PC-3 (cell line): Measurements from ENCODE around the gene PRMT3.

Source experiments
- EZH2 ChIP-seq: fragments of 300-600 bp; sonication (generic); IDR thresholded peaks from one replicate; pipeline ENCODE4 v1.6.1; 2017; ENCODE audit warnings: antibody characterized with exemption, mild to moderate bottlenecking, low read length; ENCODE audit not compliant: unreplicated experiment
- TF ChIP-seq, protein P1 (sequence below): fragments of 300-600 bp; sonication (generic); conservative IDR thresholded peaks from 2 replicates; pipeline ENCODE4 v1.5.1; 2017; ENCODE audit warnings: antibody characterized with exemption, low read depth, mild to moderate bottlenecking, low read length

DNA sequence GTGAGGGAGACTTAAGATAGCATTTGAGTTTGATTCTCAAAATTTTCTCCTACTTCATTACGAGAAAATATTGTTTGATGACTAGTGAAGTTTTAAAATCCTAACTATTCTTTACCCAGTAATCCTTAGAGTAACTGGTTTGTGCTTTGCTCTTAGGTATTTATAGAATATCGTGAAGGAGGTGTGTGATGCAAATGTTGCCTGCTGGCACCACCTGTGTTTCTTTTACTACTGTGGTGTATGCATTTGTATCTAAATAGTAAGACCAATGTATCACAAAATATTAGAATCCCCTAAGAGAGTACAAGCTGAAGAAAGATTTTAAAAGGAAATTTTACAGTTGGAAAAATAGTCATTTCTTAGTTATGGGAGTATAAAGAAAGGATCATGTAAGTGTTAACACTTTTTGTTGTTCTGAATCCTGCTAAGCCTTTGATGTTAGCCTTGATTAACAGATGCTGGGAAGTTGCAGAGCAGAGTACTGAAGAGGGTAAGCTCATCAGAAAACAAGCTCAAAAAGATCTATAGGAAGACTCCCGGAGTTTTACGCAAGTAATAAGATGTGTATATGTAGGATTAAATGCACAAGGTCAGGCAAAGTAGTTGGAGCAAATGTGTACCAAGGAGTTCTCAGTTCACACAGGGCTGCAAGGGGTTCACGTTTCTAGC lies 109.7 kb downstream of the PRMT3 start:
- TF ChIP-seq, protein P1, sequence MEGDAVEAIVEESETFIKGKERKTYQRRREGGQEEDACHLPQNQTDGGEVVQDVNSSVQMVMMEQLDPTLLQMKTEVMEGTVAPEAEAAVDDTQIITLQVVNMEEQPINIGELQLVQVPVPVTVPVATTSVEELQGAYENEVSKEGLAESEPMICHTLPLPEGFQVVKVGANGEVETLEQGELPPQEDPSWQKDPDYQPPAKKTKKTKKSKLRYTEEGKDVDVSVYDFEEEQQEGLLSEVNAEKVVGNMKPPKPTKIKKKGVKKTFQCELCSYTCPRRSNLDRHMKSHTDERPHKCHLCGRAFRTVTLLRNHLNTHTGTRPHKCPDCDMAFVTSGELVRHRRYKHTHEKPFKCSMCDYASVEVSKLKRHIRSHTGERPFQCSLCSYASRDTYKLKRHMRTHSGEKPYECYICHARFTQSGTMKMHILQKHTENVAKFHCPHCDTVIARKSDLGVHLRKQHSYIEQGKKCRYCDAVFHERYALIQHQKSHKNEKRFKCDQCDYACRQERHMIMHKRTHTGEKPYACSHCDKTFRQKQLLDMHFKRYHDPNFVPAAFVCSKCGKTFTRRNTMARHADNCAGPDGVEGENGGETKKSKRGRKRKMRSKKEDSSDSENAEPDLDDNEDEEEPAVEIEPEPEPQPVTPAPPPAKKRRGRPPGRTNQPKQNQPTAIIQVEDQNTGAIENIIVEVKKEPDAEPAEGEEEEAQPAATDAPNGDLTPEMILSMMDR, result no peak
- no peak for TF ChIP-seq EZH2
